ENCODE data around the gene CTNNA2.

CTNNA2 gene

GRCh38 chr2:80244905-80245584 lies 732.2 kb downstream of the CTNNA2 start:
- DNase-seq: no peak

GRCh38 chr2:80246534-80246933 lies 733.7 kb downstream of the CTNNA2 start:
- DNase-seq: no peak

DNA sequence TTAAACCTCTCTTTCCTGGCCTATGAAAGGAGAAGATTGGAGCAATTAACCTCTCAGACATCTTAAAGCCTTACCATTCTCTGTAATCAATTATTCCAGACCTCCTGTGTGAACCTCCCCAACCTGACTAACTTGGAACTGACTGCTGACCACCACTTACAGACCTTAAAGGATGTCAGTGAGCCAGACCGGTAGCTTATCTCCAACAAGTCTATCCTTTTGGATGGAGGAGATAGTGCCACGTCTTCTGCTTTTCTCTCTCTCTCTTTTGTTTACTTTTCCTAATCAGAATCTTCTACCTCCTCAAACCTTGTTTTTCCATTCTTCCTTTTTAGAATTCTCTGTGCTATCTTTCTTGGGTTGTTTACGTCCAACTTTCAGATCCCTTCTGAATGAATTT lies 734.5 kb downstream of the CTNNA2 start:
- DNase-seq: no peak

- no peak for DNase-seq
Measured at GRCh38 chr2:80248146-80248545, 735.3 kb downstream of the CTNNA2 start.

DNA sequence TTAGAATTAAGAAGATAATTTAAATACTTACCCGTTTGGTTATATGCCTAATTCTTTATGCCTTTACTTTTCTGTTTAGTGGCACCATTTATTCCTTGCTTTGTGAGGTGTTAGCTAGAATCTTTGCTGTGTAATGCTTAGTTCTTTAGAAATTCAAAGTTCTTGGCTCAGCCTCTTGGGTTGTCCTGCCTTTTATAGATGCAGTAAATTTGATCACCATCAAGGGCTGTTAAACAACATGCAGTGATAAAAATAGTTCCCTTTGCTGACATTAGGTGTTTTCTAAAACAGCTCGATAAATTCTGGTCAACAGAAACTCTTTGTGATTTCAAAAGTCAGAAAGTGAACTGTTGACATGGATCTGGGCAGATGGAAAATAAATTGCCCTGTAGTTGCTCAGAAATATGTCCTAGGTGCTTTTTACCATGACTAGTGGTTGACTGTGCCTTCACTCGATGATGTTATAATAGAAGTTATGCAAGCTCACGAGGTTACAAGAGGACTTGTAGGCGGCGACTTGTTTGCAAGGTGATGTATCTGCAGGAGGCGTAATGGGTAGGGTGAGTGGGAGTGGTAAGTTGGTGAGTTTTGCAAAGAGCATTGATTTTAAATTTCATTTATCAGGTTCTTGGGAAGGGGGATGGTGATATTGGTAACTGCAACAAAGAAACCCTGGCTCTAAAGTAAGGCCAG lies 739.6 kb downstream of the CTNNA2 start:
- DNase-seq: no peak

DNA sequence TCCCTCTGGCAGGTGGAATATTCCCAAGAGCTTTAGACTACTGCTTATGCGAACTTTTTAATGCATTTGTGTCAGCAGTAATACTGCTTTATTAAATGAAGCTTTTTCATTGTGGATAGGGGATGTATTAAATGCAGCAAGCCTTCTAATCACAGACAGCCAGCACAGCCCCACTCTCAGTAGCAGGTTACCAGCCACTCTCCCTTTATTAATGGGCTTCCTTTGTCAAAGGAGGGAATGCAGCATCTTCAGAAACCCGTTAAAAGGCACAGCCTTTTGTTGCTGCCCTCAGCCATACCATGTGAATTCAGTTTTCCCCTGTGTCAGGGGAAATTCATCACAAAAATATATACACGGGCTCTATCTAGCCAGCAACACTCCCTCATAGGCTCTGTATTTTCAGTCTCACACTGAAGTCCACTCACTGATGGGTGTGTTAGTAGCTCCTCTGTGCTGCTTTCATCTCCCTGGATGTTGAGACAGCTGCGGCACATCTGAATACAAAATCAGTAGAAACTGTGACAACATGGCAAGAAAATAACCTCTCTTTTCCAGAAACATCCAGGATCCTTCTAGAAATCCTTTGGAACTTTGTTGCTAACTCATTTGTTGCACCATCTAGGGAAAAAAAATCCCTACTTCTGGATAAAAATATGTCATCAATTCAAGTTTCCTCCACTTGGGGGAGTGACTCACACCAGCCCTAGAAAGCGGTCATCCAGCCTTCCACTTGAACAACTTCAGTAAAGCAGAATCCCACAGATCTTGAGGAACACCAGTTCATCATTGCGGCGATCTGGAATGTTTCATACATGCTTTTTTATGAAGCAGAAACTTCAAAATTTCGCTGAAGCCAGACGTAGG lies 743.3 kb downstream of the CTNNA2 start:
- DNase-seq: no peak

DNA sequence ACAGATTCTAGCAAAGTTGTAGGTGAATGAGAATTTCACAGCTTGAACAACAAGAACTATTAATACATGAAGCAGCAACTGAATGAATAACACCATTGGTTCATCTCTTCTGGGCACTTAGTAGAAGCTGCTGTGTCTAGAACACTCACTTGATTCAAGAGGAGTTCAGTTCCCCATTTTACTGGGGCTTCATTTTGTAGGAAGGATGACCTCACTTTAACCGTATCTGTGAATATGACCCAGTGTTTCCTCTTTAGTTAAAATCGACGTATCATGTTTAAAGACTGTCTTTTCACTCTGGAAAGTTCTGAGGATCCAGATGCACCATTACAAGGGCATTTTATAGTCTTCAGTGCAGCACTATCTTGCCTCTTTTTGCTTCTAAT lies 743.9 kb downstream of the CTNNA2 start:
- DNase-seq: no peak

DNA sequence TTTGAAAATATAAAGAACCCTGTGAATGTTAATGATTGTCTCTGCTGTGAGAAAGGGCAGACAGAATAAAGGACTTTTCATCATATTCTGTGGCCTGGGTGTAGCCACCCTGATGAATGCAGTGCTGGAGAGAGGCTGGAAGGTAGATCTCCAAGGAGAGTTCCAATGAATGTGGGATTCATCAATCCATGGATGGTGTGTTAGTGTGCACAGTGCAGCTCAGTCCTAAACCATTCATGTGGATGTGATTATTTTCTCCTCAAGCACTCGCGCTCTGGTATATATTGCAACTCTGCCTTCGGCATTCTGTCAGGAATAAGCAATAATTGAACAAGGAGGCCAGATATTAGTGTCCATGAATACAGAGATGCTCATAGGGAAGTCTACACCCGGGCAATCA lies 744.6 kb downstream of the CTNNA2 start:
- DNase-seq: no peak

DNA sequence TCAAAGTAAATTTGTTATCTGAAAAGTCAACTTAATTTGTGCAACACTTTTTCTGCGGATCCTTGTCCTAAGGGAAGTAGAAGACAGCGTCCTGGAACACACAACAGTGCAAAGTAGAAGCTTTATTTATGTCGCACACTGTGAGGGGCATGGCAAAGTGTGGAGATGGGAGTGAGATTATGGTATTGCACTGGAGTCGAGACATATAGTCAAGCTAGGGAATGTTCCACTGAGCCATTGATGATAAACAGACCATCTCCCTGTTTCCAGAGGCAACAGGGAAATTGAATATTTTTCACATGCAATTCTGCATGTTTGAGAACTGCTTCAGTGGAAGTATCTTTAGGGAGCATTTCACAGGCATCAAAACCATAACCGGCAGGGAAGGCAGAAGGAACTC lies 745.5 kb downstream of the CTNNA2 start:
- DNase-seq: no peak

DNA sequence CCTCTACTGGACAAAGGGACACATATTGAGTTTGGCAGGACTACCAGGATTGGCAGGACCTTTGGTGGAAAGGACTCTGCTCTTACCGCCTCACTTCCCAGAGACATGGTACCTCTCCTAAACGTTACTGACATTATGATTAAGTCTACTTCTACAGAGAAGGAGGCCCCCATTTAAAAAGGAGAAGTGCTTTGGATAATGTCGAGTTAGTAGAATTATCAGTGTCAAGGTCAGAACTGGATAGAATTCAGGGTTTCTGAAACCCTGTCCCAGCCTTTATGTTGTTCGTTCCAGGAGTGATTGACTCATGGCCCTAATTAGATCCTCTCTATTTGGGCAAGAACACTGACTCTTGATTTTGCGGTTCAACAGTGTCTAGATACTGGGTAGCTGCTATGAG lies 745.9 kb downstream of the CTNNA2 start:
- DNase-seq: no peak

DNA sequence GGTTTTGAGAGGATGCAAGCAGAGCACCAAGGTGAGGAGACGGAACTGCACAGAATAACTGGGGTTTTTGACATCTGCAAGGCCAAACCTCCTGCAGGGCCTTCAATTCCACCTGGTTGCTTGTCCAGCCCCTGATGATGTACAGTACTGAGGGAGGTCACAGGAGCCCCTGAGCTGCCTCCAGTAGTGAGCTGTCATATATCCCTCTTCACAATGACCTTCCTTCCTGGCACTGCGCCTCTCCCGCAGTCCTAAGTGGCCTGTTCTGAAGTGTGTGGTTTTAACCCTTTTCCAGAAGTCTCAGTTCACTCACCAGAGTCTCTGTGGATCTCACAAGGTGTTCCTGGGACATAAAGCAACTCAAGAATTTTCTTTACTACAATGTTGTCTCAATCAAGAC lies 746.4 kb downstream of the CTNNA2 start:
- DNase-seq: no peak

- DNase-seq: no peak
Measured at GRCh38 chr2:80266231-80266630, 753.4 kb downstream of the CTNNA2 start.

DNA sequence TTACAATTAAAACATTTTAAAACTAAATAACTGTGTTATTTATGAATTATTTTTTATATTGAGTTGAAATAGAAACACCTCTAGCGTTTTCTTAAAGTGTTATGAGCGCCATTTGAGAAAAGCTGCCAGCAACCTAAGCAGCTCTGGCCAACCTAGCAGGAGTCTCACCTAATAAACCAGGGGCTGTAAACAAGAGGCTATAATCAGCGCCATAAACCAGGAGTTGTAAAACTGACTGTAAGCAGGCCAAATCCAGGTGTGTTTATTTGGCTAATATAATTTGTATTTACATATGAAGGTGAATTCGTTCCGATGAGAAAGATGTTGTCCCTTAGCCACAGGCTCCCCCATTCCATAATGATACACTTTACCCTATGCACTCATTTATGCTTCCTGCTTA lies 757.0 kb downstream of the CTNNA2 start:
- DNase-seq: no peak

- no peak for DNase-seq
Measured at GRCh38 chr2:80280598-80280997, 767.7 kb downstream of the CTNNA2 start.

GRCh38 chr2:80281049-80281448 lies 768.2 kb downstream of the CTNNA2 start:
- DNase-seq: no peak

DNA sequence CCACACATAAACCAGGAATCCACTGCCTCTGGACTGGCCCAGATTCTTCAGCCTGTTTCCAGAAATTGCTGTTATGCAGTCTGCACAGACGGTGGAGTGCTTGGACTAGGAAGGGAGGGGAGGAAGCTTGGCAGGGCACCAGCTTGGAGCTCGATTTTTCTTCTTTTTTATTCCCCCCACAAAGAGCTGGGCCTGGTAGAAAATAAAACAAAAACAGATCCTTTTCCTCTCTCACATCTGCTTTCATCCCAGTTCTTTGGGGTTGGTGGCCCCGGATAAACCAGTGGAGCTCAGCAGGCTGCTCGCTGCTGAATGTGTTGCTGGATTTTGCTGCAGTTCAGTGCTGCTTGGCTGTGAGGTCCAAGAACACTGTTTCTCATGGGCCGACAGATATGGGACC lies 775.7 kb downstream of the CTNNA2 start:
- DNase-seq: no peak

DNA sequence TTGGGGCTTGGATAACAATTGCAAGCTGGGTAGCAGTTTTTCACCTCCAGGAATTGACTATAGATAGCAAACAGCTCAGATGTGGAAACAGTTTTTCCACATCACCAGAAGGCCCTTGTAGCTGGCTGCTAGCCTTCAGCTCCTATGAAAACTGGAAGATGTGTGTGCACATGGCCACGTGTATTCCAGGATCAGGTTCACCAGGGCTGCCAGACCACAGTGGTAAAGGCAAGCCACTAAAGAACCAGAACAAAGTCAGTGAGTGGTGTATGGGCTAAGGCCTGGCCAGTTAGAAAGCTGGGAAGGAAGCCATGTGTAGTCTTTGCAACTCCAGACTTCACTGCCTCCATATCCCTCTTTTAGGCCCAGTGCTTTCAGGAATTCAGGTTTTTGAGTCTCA lies 778.8 kb downstream of the CTNNA2 start:
- no peak for DNase-seq

GRCh38 chr2:80292474-80292873 lies 779.6 kb downstream of the CTNNA2 start:
- DNase-seq: no peak

GRCh38 chr2:80293039-80293438 lies 780.2 kb downstream of the CTNNA2 start:
- no peak for DNase-seq

GRCh38 chr2:80298954-80299353 lies 786.1 kb downstream of the CTNNA2 start:
- no peak for DNase-seq

DNA sequence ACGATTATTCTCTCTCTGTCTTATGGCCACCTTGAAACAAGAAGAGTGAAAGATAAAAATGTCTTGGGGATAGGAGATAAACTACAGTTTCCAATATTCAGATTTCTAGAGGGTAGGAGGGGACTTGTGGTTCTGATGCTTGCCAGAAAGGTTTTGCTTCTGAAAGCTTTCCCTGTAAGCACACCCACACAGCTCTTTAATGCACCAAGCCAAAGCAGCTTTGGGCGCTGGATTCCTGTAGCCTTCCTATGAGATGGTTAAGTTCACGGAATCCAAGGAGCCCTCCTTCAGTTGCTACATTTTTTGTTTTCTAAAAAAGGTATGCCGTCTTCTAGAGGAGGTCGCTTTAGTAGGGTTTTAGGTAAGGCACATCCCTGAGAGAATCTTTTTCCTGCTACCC lies 786.8 kb downstream of the CTNNA2 start:
- DNase-seq: no peak

GRCh38 chr2:80300346-80300745 lies 787.5 kb downstream of the CTNNA2 start:
- DNase-seq: no peak

GRCh38 chr2:80300954-80301353 lies 788.1 kb downstream of the CTNNA2 start:
- DNase-seq: no peak

GRCh38 chr2:80302001-80302313 lies 789.1 kb downstream of the CTNNA2 start:
- no peak for DNase-seq

Measured in stimulated activated CD4-positive, alpha-beta T cell treated with anti-CD3 and anti-CD28 coated beads, Interleukin-2, amount 100 ng/mL, for 24 hours (primary cell).